GM10266 (cell line): Measurements from ENCODE around the gene SENP5.
A peak's percentile ranks its signal among the peaks of the same experiment; 100 is the strongest.
"Not testable (repeated sequence)": the region's sequence is repeated elsewhere in the genome, so short reads cannot be mapped to it uniquely, and the experiment has no call there.

Experiments
- DNase-seq: peaks from one replicate; pipeline ENCODE4 v3.0.0; 2012; ENCODE audit errors: extremely low spot score
- TF ChIP-seq, protein P1 (sequence below): IDR thresholded peaks from 2 replicates; pipeline ENCODE4 v1.5.1; 2012; ENCODE audit warnings: mild to moderate bottlenecking, low read depth; ENCODE audit not compliant: control insufficient read depth, insufficient read depth; ENCODE audit errors: missing control alignments

SENP5 gene

DNA sequence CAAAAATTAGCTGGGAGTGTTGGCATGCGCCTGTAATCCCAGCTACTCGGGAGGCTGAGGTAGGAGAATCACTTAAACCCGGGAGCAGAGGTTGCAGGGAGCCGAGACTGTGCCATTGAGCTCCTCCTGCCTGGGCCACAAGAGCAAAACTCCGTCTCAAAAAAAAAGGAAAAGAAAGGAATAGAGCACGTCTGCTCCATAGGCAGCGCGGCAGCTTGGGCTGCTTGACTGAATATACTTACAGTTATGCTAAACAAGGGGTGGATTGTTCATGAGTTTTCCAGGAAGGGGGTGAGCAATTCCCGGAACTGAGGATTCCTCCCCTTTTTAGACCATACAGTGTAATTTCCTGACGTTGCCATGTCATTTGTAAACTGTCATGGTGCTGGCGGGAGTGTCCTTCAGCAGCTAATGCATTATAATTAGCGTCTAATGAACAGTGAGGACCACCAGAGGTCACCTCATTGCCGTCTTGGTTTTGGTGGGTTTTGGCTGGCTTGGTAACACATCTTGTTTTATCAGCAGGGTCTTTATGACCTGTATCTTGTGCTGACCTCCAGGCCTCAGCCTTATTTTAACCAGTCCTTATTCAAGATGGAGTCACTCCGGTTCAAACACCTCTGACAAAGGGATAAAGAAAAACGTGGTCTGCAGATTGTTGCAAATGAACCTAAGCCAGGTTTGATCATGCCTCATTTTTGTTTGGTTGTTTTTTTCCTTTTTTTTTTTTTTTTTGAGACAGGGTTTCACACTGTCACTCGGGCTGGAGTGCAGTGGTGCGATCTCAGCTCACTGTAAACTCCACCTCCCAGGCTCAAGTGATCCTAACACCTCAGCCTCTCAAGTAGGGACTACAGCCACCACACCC is 24.9 kb upstream of the SENP5 start:
- no peak for DNase-seq
- TF ChIP-seq, protein P1, sequence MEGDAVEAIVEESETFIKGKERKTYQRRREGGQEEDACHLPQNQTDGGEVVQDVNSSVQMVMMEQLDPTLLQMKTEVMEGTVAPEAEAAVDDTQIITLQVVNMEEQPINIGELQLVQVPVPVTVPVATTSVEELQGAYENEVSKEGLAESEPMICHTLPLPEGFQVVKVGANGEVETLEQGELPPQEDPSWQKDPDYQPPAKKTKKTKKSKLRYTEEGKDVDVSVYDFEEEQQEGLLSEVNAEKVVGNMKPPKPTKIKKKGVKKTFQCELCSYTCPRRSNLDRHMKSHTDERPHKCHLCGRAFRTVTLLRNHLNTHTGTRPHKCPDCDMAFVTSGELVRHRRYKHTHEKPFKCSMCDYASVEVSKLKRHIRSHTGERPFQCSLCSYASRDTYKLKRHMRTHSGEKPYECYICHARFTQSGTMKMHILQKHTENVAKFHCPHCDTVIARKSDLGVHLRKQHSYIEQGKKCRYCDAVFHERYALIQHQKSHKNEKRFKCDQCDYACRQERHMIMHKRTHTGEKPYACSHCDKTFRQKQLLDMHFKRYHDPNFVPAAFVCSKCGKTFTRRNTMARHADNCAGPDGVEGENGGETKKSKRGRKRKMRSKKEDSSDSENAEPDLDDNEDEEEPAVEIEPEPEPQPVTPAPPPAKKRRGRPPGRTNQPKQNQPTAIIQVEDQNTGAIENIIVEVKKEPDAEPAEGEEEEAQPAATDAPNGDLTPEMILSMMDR, result no peak

DNA sequence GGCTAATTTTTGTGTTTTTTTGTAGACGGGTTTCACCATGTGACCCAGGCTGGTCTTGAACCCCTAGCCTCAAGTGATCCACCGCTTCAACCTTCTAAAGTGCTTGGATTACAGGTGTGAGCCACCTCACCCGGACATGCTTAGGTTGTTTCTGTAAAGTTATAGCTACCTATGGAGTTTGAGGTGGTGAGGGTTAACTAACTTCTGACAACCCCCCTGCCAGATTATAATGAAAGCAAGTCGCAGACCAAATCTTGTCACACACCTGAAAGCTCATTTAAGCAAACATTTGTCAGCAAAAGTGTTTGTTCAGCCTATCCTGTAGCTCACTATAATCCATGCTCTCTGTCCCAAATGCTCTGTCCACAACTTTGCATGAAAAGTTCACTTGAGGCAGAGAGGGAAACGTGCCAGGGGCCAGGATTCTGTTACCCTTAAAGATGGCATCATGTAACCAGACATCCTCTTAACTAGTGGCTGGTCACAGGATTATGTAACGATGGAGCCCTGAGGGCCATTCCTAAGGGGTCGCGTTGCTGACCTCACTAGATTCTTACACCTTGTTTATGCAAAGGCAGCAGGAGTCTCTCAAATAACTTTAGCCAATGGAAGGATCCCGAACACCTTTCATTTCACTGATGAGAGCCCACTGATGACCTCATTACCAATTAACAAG is 24.1 kb upstream of the SENP5 start:
- no peak for DNase-seq
- TF ChIP-seq, protein P1, result no peak

GRCh38 chr3:196844235-196845219 is 23.2 kb upstream of the SENP5 start:
- DNase-seq, result not testable (repeated sequence)

DNA sequence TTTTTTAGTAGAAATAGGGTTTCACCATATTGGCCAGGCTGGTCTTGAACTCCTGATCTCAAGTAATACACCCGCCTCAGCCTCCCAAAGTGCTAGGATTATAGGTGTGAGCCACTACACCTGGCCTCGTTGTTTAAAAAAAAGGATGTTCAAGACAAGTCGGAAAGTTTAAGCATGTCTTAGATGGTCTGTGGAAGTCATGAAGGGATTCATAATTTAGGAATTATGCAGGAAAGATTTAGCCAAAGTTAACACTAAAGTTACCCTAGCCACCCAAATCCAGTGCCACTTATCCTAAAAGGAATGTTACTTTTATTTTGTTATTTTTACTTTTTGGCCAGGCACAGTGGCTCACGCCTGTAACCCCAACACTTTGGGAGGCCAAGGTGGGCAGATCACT is 19.3 kb upstream of the SENP5 start:
- DNase-seq, result not testable (repeated sequence)

DNA sequence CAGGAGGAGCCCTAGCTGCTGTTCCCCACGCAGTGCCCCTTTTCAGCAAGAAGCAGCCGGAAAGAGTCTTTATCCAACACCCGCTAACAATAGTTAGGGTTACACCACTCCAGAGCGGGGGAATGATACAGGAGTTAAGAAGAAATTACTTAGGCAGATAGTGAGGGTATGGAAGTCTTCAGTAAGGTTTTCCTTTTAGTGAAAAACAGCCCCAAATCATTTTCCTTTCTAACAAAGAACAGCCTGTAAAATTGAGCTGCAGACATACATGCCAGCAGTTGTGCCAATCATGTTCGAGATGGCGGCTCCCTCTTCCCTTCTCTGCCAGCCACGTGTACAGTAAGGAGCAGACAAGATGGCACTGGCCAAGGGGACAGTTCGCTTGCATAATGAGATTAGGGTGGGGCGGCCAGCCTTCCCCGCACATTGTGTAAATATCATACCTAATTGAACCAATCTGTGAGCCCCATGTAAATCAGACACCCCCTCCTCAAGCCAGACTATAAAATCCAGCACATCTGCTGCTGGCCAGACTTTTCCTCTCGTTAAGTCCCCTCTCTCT is 18.5 kb upstream of the SENP5 start:
- TF ChIP-seq, protein P1, result no peak
- DNase-seq, result no peak

DNA sequence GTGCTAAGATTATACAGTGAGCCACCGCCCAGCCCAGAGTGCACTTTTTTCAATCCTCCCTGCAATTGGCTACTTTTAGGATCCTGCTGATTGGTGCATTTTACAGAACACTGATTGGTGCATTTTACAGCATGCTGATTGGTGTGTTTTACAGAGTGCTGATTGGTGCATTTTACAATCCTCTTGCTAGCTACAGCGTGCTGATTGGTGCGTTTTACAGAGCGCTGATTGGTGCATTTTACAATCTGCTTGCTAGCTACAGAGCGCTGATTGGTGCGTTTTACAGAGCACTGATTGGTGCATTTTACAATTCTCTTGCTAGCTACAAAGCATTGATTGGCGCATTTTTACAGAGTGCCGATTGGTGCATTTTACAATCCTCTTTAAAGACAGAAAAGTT is 4.7 kb upstream of the SENP5 start:
- DNase-seq, result not testable (repeated sequence)

DNA sequence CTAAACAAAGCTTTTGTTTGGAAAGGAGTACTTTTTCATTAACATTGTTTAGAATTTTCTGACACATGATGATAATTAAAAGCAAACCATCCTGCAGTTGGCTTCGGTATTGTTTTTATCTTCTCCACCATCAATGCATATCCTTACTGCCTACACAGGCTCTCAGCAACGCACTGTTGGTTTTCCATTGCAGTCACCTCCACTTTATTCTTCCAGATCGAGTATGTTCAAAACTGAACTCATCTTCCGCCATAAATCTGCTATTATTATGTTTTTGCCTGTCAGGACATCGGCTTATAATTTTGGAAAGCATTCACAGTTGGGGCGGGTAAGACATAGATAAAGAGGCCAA is 589 bp upstream of the SENP5 start:
- TF ChIP-seq, protein P1, result no peak
- no peak for DNase-seq

- TF ChIP-seq, protein P1, result no peak
- DNase-seq, result peak; percentile 50
These were observed 559 bp downstream of the SENP5 start for GRCh38 chr3:196868297-196868661.
